Fibroblast of lung (primary cell): ENCODE results near the gene CHI3L2. TPM values are rescaled to one million over a fixed set of nuclear protein-coding genes. Genes with fewer than 3 reads are reported as not detected.

Experiments used
- DNase-seq, 2 donors: peaks; one replicate each; pipeline versions ENCODE4 v3.0.0 to v3.0.0-alpha.2; 2010; ENCODE audit warnings: low read depth in 2 of 2
- H2AFZ ChIP-seq: 2 replicates; pipeline ENCODE4 v1.5.1; 2012; ENCODE audit warnings: low read length, control low read depth, inconsistent platforms
- H3K27ac ChIP-seq: 2 replicates; pipeline ENCODE4 v1.5.1; 2011; ENCODE audit warnings: low read length, control low read depth; ENCODE audit not compliant: insufficient read depth
- H3K27me3 ChIP-seq: 2 replicates; pipeline ENCODE4 v1.5.1; 2011; ENCODE audit warnings: mild to moderate bottlenecking, low read length; ENCODE audit not compliant: control insufficient read depth, insufficient read depth
- H3K36me3 ChIP-seq: 2 replicates; pipeline ENCODE4 v1.5.1; 2011; ENCODE audit warnings: low read length; ENCODE audit not compliant: control insufficient read depth, insufficient read depth
- H3K4me1 ChIP-seq: 2 replicates; pipeline ENCODE4 v1.5.1; 2011; ENCODE audit warnings: low read length; ENCODE audit not compliant: control insufficient read depth, insufficient read depth; ENCODE audit errors: extremely low read depth
- H3K4me2 ChIP-seq: 2 replicates; pipeline ENCODE4 v1.5.1; 2011; ENCODE audit warnings: low read length, control low read depth; ENCODE audit not compliant: insufficient read depth; ENCODE audit errors: extremely low read depth
- H3K4me3 ChIP-seq, 4 experiments: fragments of 200-600 bp in 1 of 4; sonication (generic) in 1 of 4; replicated peaks in 1 of 4; 2 replicates each; pipeline ENCODE4 v1.5.1; 2011 to 2016; ENCODE audit warnings: low read length in 4 of 4, low read depth in 3 of 4, mild to moderate bottlenecking in 3 of 4, control low read depth in 2 of 4, inconsistent platforms in 1 of 4, mixed read lengths in 1 of 4; ENCODE audit not compliant: insufficient read depth in 1 of 4; ENCODE audit errors: control extremely low read depth in 1 of 4
- H3K79me2 ChIP-seq: 2 replicates; pipeline ENCODE4 v1.5.1; 2012; ENCODE audit warnings: mild to moderate bottlenecking, low read length, inconsistent platforms; ENCODE audit not compliant: control insufficient read depth, insufficient read depth
- H3K9ac ChIP-seq: 2 replicates; pipeline ENCODE4 v1.5.1; 2011; ENCODE audit warnings: mild to moderate bottlenecking, low read length, control low read depth; ENCODE audit not compliant: insufficient read depth
- H3K9me3 ChIP-seq: 2 replicates; pipeline ENCODE4 v1.5.1; 2012; ENCODE audit warnings: low read depth, low read length; ENCODE audit not compliant: control insufficient read depth, insufficient read depth
- H4K20me1 ChIP-seq: 2 replicates; pipeline ENCODE4 v1.5.1; 2011; ENCODE audit warnings: low read length; ENCODE audit not compliant: control insufficient read depth, insufficient read depth; ENCODE audit errors: extremely low read depth
- CTCF ChIP-seq, 2 donors: IDR thresholded peaks in 1 of 2; conservative IDR thresholded peaks in 1 of 2; 1 replicate in 1 of 2; 2 replicates in 1 of 2; pipeline ENCODE4 v1.5.1; 2011 to 2012; ENCODE audit warnings: low read length in 2 of 2, control low read depth in 1 of 2, inconsistent platforms in 1 of 2, low read depth in 1 of 2, mild to moderate bottlenecking in 1 of 2
- EZH2 ChIP-seq: IDR thresholded peaks from 2 replicates; pipeline ENCODE4 v1.5.1; 2012; ENCODE audit warnings: low read length, control low read depth, mild to moderate bottlenecking; ENCODE audit errors: missing control alignments
- polyA plus RNA-seq, 2 donors: library from polyadenylated mRNA; depleted of rRNA in 1 of 2; stranded (reverse) in 1 of 2; unstranded in 1 of 2; fragments of >200 nt; gene quantifications; 2 replicates each; pipeline ENCODE4 v1.2.1, GENCODE V29; 2011 to 2012; ENCODE audit warnings: missing spikeins in 1 of 2
- total RNA-seq: library from RNA; depleted of rRNA; stranded (reverse); fragments of >200 nt; gene quantifications from 2 replicates; pipeline ENCODE4 v1.2.1, GENCODE V29; 2014

The CHI3L2 gene
- total and polyA plus RNA-seq, 2 donors (not counting 1 experiment from before 2014, with no cell fraction given): 1.5 to 3.8 TPM

- Histone ChIP-seq H2AFZ (no peak overlapping the region), H3K27me3 (peaks cover 25% of the 10 kb centered on the region)
These were observed 43.4 kb downstream of the CHI3L2 start for GRCh38 chr1:111270771-111271463.

GRCh38 chr1:111271464-111271801, 43.9 kb downstream of the CHI3L2 start:
- Histone ChIP-seq H3K4me3 (no peak overlapping the region), H3K9me3 (no peaks in the 10 kb centered on the region), H3K36me3 (no peaks in the 10 kb centered on the region), H3K4me2 (no peak overlapping the region), H3K79me2 (no peaks in the 10 kb centered on the region), H3K27ac (no peak overlapping the region), H3K9ac (no peak overlapping the region), H3K4me1 (no peaks in the 10 kb centered on the region), H3K27me3 (peaks cover 25% of the 10 kb centered on the region), H2AFZ (no peak overlapping the region), H4K20me1 (no peaks in the 10 kb centered on the region)
- DNase-seq: no peak
- TF ChIP-seq CTCF (conservative IDR thresholded peaks at IDR 0.05 in 1 of 2, IDR thresholded peaks at IDR 0.05 in 1 of 2; ENCODE audit: low read depth in 1 of 2, low read length in 2 of 2) (no peak), EZH2 (no peak)

More at GRCh38 chr1:111270771-111271463, 43.4 kb downstream of the CHI3L2 start:
- Histone ChIP-seq H3K9me3 (no peaks in the 10 kb centered on the region), H3K4me2 (no peak overlapping the region), H3K27ac (no peak overlapping the region), H3K4me3 (no peak overlapping the region), H4K20me1 (no peaks in the 10 kb centered on the region), H3K79me2 (no peaks in the 10 kb centered on the region), H3K36me3 (no peaks in the 10 kb centered on the region), H3K9ac (no peak overlapping the region), H3K4me1 (no peaks in the 10 kb centered on the region)
- DNase-seq: no peak
- no peak for TF ChIP-seq EZH2
- no peak for TF ChIP-seq CTCF (conservative IDR thresholded peaks at IDR 0.05 in 1 of 2, IDR thresholded peaks at IDR 0.05 in 1 of 2; ENCODE audit: low read depth in 1 of 2, low read length in 2 of 2)

- DNase-seq: no peak
- Histone ChIP-seq H3K79me2 (no peaks in the 10 kb centered on the region), H3K27me3 (peaks cover 25% of the 10 kb centered on the region), H2AFZ (no peak overlapping the region), H3K4me1 (no peaks in the 10 kb centered on the region), H3K27ac (no peak overlapping the region), H3K9ac (no peak overlapping the region), H3K4me2 (no peak overlapping the region), H3K36me3 (no peaks in the 10 kb centered on the region), H4K20me1 (no peaks in the 10 kb centered on the region), H3K4me3 (no peak overlapping the region), H3K9me3 (no peaks in the 10 kb centered on the region)
- TF ChIP-seq EZH2: no peak
- no peak for TF ChIP-seq CTCF (conservative IDR thresholded peaks at IDR 0.05 in 1 of 2, IDR thresholded peaks at IDR 0.05 in 1 of 2; ENCODE audit: low read depth in 1 of 2, low read length in 2 of 2)
These were observed 44.6 kb downstream of the CHI3L2 start for GRCh38 chr1:111272081-111272480.
